Neutrophil (primary cell): ENCODE results near the gene PLXNA2.

ENCODE experiments used
- H3K27ac ChIP-seq: fragments of 200-600 bp; sonication (generic); 2 replicates; pipeline ENCODE4 v1.5.1; 2016; ENCODE audit warnings: mild to moderate bottlenecking, moderate library complexity
- H3K27me3 ChIP-seq: fragments of 200-600 bp; sonication (generic); 2 replicates; pipeline ENCODE4 v1.6.0; 2016; ENCODE audit warnings: mild to moderate bottlenecking
- H3K36me3 ChIP-seq: fragments of 200-600 bp; sonication (generic); 2 replicates; pipeline ENCODE4 v1.5.1; 2017
- H3K4me1 ChIP-seq, 2 experiments: fragments of 200-600 bp in 1 of 2; sonication (generic) in 1 of 2; 1 replicate in 1 of 2; 2 replicates in 1 of 2; pipeline versions ENCODE4 v1.5.1 to v1.6.1; 2013 to 2016; ENCODE audit warnings: low read depth in 1 of 2, low read length in 1 of 2, mild to moderate bottlenecking in 1 of 2, moderate library complexity in 1 of 2; ENCODE audit not compliant: control insufficient read depth in 1 of 2, insufficient read depth in 1 of 2
- H3K4me3 ChIP-seq, 2 experiments: fragments of 200-600 bp in 1 of 2; sonication (generic) in 1 of 2; 1 replicate in 1 of 2; 2 replicates in 1 of 2; pipeline ENCODE4 v1.5.1; 2013 to 2016; ENCODE audit warnings: low read depth in 1 of 2, low read length in 1 of 2, mild to moderate bottlenecking in 1 of 2, moderate library complexity in 1 of 2
- H3K9me3 ChIP-seq: fragments of 200-600 bp; sonication (generic); 2 replicates; pipeline ENCODE4 v1.5.1; 2016
- CTCF ChIP-seq: fragments of 200-600 bp; sonication (generic); IDR thresholded peaks from 2 replicates; pipeline ENCODE4 v1.5.1; 2016; ENCODE audit warnings: antibody characterized with exemption

PLXNA2 gene

GRCh38 chr1:208174731-208175507 lies 69.3 kb downstream of the PLXNA2 start:
- Histone ChIP-seq H3K27ac (no peak overlapping the region), H3K4me3 (no peak overlapping the region), H3K9me3 (no peaks in the 10 kb centered on the region), H3K4me1 (no peaks in the 10 kb centered on the region), H3K27me3 (peaks cover 5% of the 10 kb centered on the region), H3K36me3 (no peaks in the 10 kb centered on the region)
- no peak for TF ChIP-seq CTCF

GRCh38 chr1:208174200-208174599 lies 70.0 kb downstream of the PLXNA2 start:
- H3K4me3 ChIP-seq: no peak overlapping the region
- no peaks in the 10 kb centered on the region for H3K4me1 ChIP-seq
- no peak for TF ChIP-seq CTCF
- peaks cover 5% of the 10 kb centered on the region for H3K27me3 ChIP-seq
- no peak overlapping the region for H3K27ac ChIP-seq
- no peaks in the 10 kb centered on the region for H3K36me3 ChIP-seq
- no peaks in the 10 kb centered on the region for H3K9me3 ChIP-seq

GRCh38 chr1:208173749-208174148 lies 70.4 kb downstream of the PLXNA2 start:
- no peak overlapping the region for H3K27ac ChIP-seq
- no peaks in the 10 kb centered on the region for H3K36me3 ChIP-seq
- no peak for TF ChIP-seq CTCF
- H3K27me3 ChIP-seq: peaks cover 5% of the 10 kb centered on the region
- H3K4me1 ChIP-seq: no peaks in the 10 kb centered on the region
- no peak overlapping the region for H3K4me3 ChIP-seq
- H3K9me3 ChIP-seq: no peaks in the 10 kb centered on the region

GRCh38 chr1:208172423-208173145 lies 71.6 kb downstream of the PLXNA2 start:
- Histone ChIP-seq H3K36me3 (no peaks in the 10 kb centered on the region), H3K27ac (no peak overlapping the region), H3K4me3 (no peak overlapping the region), H3K27me3 (peaks cover 5% of the 10 kb centered on the region), H3K4me1 (no peaks in the 10 kb centered on the region), H3K9me3 (no peaks in the 10 kb centered on the region)
- no peak for TF ChIP-seq CTCF

GRCh38 chr1:208171616-208172422 lies 72.4 kb downstream of the PLXNA2 start:
- no peak for TF ChIP-seq CTCF
- no peak overlapping the region for H3K27ac ChIP-seq
- no peaks in the 10 kb centered on the region for H3K9me3 ChIP-seq
- peaks cover 5% of the 10 kb centered on the region for H3K27me3 ChIP-seq
- H3K4me1 ChIP-seq: no peaks in the 10 kb centered on the region
- no peak overlapping the region for H3K4me3 ChIP-seq
- no peaks in the 10 kb centered on the region for H3K36me3 ChIP-seq
